Measurements from ENCODE around the gene ZFAND4.
"Not testable (repeated sequence)": the region's sequence is repeated elsewhere in the genome, so short reads cannot be mapped to it uniquely, and the experiment has no call there.

ZFAND4 gene

DNA sequence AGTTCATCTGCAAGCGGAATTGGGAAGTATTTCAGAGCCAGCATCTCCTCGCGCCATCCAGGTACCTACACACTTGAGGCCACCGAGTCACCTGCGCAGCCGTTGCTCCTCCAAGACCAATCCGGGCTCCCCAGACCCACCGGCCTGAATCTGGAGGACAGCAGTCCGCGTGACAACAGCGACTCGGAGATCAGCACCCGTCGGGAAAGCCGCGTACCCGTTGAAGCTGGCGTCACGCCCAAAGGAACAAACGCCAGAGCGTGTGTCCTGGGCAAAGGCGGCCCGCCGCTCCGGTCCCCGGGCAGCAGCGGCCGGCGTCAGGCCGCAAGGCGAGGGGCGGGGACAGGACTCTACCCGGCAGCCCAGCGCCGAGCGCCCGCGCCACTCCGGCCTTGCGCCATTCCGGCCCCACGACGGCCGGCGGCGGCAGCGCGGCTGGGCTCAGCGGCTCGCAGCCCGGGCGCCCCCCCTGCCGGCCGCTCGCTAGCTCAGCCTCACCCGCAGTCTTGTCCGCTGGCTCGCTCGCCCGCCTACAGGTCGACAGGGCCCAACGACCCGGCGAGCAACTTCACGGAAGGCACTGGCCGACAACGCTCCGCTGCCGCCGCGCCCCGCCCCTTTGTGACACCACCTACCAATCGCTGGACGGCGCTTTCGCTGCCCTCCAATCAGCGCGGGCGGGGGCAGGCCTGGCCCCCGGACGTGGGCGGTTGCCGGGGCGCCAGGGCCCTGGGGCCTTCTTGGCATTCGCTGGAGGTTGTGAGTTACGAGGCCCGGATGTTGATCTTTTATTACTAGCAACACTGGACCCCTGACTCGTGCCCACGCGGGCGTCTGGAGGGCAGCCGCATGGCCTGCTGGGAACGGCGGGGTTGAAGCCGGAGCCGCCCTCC lies at the start of gene ZFAND4:
ZFAND4 (minus strand) TSS at position 592 of the 893 bp plus-strand sequence. CDS start 9,047 bp downstream, outside the sequence.
- Histone ChIP-seq H3F3A (ENCODE audit: insufficient read depth) (peaks cover 6% of the 10 kb centered on the region; the same call in 1 of the 2 replicates), H3K79me2 (ENCODE audit: insufficient read depth, low read length) (peaks cover 46% of the 10 kb centered on the region), H3K36me3 (ENCODE audit: low read length) (no peaks in the 10 kb centered on the region), H3K27me3 (ENCODE audit: low read length) (no peaks in the 10 kb centered on the region), H4K20me1 (ENCODE audit: low read depth, low read length) (no peaks in the 10 kb centered on the region), H3K9ac (ENCODE audit: low read length) (peak within 1 kb of the TSS; percentile 75), H3K9me3 (ENCODE audit: insufficient read depth, low read length) (no peaks in the 10 kb centered on the region), H2AFZ (ENCODE audit: low read depth, low read length, severe bottlenecking) (peak within 1 kb of the TSS; percentile 92), H3K27ac (ENCODE audit: low read depth, low read length) (peak within 1 kb of the TSS; percentile 85), H3K9me2 (replicated peaks; ENCODE audit: insufficient read depth, low read length) (no peaks in the 10 kb centered on the region), H3K4me2 (ENCODE audit: low read depth, low read length, poor library complexity, severe bottlenecking) (peak within 1 kb of the TSS; percentile 82), H3K4me3 (ENCODE audit: insufficient read depth, low read length, poor library complexity, severe bottlenecking) (peak within 1 kb of the TSS; percentile 66)
- no peak for TF ChIP-seq EZH2phosphoT487 (conservative IDR thresholded peaks at IDR 0.05; ENCODE audit: low read length)
- TF ChIP-seq, protein P1, sequence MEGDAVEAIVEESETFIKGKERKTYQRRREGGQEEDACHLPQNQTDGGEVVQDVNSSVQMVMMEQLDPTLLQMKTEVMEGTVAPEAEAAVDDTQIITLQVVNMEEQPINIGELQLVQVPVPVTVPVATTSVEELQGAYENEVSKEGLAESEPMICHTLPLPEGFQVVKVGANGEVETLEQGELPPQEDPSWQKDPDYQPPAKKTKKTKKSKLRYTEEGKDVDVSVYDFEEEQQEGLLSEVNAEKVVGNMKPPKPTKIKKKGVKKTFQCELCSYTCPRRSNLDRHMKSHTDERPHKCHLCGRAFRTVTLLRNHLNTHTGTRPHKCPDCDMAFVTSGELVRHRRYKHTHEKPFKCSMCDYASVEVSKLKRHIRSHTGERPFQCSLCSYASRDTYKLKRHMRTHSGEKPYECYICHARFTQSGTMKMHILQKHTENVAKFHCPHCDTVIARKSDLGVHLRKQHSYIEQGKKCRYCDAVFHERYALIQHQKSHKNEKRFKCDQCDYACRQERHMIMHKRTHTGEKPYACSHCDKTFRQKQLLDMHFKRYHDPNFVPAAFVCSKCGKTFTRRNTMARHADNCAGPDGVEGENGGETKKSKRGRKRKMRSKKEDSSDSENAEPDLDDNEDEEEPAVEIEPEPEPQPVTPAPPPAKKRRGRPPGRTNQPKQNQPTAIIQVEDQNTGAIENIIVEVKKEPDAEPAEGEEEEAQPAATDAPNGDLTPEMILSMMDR (IDR thresholded peaks at IDR 0.05; ENCODE audit: insufficient read depth, low read length, poor library complexity, severe bottlenecking): peak; percentile 65

DNA sequence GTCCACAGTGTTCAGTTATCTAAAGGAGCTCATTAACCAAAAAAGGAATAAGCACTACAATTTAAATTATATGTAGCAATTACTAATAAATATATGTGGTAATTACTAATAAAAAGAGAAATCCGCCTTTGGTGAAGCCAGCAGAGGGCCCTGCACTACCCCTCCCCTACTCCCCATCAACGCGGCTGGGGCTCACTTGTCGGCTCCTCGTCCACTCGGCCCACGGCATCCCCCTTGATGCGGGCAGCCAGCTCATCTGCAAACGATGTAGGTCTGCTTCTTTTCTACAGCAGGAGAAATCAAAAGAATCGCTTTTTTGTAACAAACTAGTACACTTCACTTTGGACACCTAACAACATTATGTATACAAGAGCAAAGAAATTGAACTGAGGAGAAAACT lies 48.9 kb upstream of the ZFAND4 start:
- H3K9me2 ChIP-seq (replicated peaks; ENCODE audit: insufficient read depth, low read length); H2AFZ ChIP-seq (ENCODE audit: low read depth, low read length, severe bottlenecking); H3K4me3 ChIP-seq (ENCODE audit: insufficient read depth, low read length, poor library complexity, severe bottlenecking); H3K27me3 ChIP-seq (ENCODE audit: low read length); H3K27ac ChIP-seq (ENCODE audit: low read depth, low read length); H4K20me1 ChIP-seq (ENCODE audit: low read depth, low read length); H3K36me3 ChIP-seq (ENCODE audit: low read length); H3K9me3 ChIP-seq (ENCODE audit: insufficient read depth, low read length); H3K9ac ChIP-seq (ENCODE audit: low read length); H3K4me2 ChIP-seq (ENCODE audit: low read depth, low read length, poor library complexity, severe bottlenecking); H3F3A ChIP-seq (ENCODE audit: insufficient read depth); H3K79me2 ChIP-seq (ENCODE audit: insufficient read depth, low read length): not testable (repeated sequence)

DNA sequence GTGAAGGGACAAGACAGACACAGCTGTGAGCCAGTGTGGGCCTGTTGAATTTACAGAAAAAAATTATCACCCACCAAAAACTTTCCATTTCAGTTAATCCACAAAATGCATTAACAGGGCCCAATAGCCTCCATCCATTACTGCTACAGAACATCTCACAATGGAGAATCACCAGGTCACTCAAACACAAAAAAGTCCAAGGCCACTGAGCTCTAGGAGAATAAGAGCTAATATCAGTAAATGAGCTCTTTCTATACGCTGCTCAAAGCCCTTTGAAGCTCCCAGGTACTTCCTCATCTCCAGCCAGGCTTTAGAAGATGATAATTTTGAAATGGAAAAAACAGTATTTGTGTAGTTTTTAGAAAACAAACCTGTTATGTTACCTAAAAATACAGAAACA lies 45.1 kb upstream of the ZFAND4 start:
- not testable (repeated sequence) for H3F3A ChIP-seq (ENCODE audit: insufficient read depth); H3K9me2 ChIP-seq (replicated peaks; ENCODE audit: insufficient read depth, low read length); H2AFZ ChIP-seq (ENCODE audit: low read depth, low read length, severe bottlenecking); H3K27me3 ChIP-seq (ENCODE audit: low read length); H3K9me3 ChIP-seq (ENCODE audit: insufficient read depth, low read length); H3K36me3 ChIP-seq (ENCODE audit: low read length); H3K9ac ChIP-seq (ENCODE audit: low read length); H3K4me2 ChIP-seq (ENCODE audit: low read depth, low read length, poor library complexity, severe bottlenecking); H3K27ac ChIP-seq (ENCODE audit: low read depth, low read length); H4K20me1 ChIP-seq (ENCODE audit: low read depth, low read length); H3K4me3 ChIP-seq (ENCODE audit: insufficient read depth, low read length, poor library complexity, severe bottlenecking); H3K79me2 ChIP-seq (ENCODE audit: insufficient read depth, low read length)

DNA sequence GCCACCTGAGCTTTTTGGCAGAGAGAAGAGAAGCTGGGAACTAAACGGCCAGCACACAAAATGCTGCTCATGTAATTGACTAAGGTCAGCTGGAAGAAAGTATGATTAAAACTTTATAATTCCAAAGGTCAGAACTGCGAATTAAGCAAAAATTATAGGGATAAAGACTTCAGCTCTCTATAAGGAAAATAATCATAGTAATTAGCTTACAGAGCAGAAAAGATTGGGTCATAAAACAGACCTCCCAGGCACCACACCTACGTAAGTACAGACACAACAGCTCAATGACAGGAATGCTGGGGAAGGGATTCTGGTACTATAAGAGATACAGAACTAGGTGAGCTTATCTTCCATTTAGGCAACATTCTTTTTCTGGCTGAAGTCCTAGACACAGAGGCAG lies 44.5 kb upstream of the ZFAND4 start:
- not testable (repeated sequence) for H3K4me2 ChIP-seq (ENCODE audit: low read depth, low read length, poor library complexity, severe bottlenecking); H3K9me2 ChIP-seq (replicated peaks; ENCODE audit: insufficient read depth, low read length); H3K9me3 ChIP-seq (ENCODE audit: insufficient read depth, low read length); H3K36me3 ChIP-seq (ENCODE audit: low read length); H4K20me1 ChIP-seq (ENCODE audit: low read depth, low read length); H3K27me3 ChIP-seq (ENCODE audit: low read length); H3F3A ChIP-seq (ENCODE audit: insufficient read depth); H3K4me3 ChIP-seq (ENCODE audit: insufficient read depth, low read length, poor library complexity, severe bottlenecking); H3K9ac ChIP-seq (ENCODE audit: low read length); H2AFZ ChIP-seq (ENCODE audit: low read depth, low read length, severe bottlenecking); H3K27ac ChIP-seq (ENCODE audit: low read depth, low read length); H3K79me2 ChIP-seq (ENCODE audit: insufficient read depth, low read length)

DNA sequence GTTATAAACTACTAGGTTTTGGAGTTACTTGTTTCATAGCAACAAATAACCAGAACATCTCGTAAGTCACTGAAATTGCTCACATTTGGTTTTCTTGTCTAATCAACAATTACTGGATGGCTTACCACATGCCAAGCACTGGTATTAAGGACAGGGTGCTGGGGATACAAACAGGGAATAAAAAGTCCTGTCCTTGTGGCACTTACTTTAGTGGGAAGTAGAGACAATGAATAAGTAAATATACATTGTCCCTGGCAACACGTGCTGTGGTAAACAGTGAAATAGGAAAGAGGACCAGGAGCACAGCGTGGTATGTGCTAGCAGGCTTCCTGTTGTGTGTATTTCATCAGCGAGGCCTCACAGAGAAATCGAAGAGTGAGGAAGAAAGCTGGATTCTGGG lies 38.7 kb upstream of the ZFAND4 start:
- not testable (repeated sequence) for H3K9me2 ChIP-seq (replicated peaks; ENCODE audit: insufficient read depth, low read length); H3K4me2 ChIP-seq (ENCODE audit: low read depth, low read length, poor library complexity, severe bottlenecking); H3K4me3 ChIP-seq (ENCODE audit: insufficient read depth, low read length, poor library complexity, severe bottlenecking); H3K9ac ChIP-seq (ENCODE audit: low read length); H3F3A ChIP-seq (ENCODE audit: insufficient read depth); H3K9me3 ChIP-seq (ENCODE audit: insufficient read depth, low read length); H3K36me3 ChIP-seq (ENCODE audit: low read length); H3K79me2 ChIP-seq (ENCODE audit: insufficient read depth, low read length); H2AFZ ChIP-seq (ENCODE audit: low read depth, low read length, severe bottlenecking); H4K20me1 ChIP-seq (ENCODE audit: low read depth, low read length); H3K27ac ChIP-seq (ENCODE audit: low read depth, low read length); H3K27me3 ChIP-seq (ENCODE audit: low read length)

DNA sequence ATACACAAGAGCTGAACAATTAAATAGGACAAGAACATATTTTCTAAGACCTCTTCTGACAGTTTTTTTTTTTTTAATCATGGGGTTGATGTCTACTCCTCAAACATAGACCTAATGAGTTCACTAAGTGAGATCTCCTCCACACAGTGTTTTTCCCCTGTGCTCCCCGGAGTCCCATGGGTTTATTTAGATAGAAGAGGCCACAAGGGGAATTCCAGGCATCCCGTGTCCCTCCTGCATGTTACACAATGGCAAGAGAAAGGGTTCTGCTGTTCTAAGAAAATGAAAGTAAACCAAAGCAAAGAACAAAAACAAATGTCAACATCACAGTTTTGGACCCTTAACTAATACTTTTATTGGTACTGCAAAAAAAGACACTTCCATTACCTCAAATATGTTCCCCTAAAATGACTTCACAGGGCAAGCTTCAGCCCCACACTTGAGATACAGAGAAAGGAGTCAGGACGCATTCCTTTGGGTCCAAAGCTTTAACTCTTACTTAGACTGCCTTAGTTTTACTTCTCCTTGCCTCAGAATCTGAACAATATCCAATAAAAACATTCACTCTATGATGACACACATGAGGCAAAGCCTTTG lies 37.7 kb upstream of the ZFAND4 start:
- H3K36me3 ChIP-seq (ENCODE audit: low read length): not testable (repeated sequence)

DNA sequence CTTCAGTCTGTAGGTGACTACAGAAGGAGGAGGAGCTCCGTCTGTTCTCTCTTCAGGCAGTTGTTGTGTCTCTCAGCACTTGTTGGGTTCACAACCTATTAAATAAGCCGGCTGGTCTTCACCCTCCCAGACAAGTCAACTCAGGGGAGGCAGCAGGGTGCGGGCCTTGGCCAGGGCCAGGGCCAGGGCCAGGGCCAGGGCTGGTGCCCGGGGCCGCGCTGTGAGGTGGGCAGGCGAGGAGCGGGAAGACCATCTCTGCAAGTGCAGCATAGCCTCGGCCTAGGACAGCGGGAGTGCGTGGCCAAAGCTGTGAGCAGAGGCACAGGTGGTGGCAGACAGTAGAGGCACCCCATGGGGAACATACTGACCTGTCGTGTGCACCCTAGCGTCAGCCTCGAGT lies 5.9 kb upstream of the ZFAND4 start:
- H3F3A ChIP-seq (ENCODE audit: insufficient read depth); H3K9me3 ChIP-seq (ENCODE audit: insufficient read depth, low read length); H3K36me3 ChIP-seq (ENCODE audit: low read length); H3K4me2 ChIP-seq (ENCODE audit: low read depth, low read length, poor library complexity, severe bottlenecking); H3K4me3 ChIP-seq (ENCODE audit: insufficient read depth, low read length, poor library complexity, severe bottlenecking); H3K9me2 ChIP-seq (replicated peaks; ENCODE audit: insufficient read depth, low read length); H3K79me2 ChIP-seq (ENCODE audit: insufficient read depth, low read length); H2AFZ ChIP-seq (ENCODE audit: low read depth, low read length, severe bottlenecking); H4K20me1 ChIP-seq (ENCODE audit: low read depth, low read length); H3K27ac ChIP-seq (ENCODE audit: low read depth, low read length); H3K27me3 ChIP-seq (ENCODE audit: low read length); H3K9ac ChIP-seq (ENCODE audit: low read length): not testable (repeated sequence)

More for the DNA sequence above, 37.7 kb upstream of the ZFAND4 start:
- H2AFZ ChIP-seq (ENCODE audit: low read depth, low read length, severe bottlenecking); H3K79me2 ChIP-seq (ENCODE audit: insufficient read depth, low read length); H3K27ac ChIP-seq (ENCODE audit: low read depth, low read length); H3K9me3 ChIP-seq (ENCODE audit: insufficient read depth, low read length); H3K9ac ChIP-seq (ENCODE audit: low read length); H3K4me3 ChIP-seq (ENCODE audit: insufficient read depth, low read length, poor library complexity, severe bottlenecking); H4K20me1 ChIP-seq (ENCODE audit: low read depth, low read length); H3F3A ChIP-seq (ENCODE audit: insufficient read depth); H3K9me2 ChIP-seq (replicated peaks; ENCODE audit: insufficient read depth, low read length); H3K4me2 ChIP-seq (ENCODE audit: low read depth, low read length, poor library complexity, severe bottlenecking); H3K27me3 ChIP-seq (ENCODE audit: low read length): not testable (repeated sequence)
